BE2C (cell line): ENCODE results near the gene PHACTR1.

Experiments used
- DNase-seq: peaks from one replicate; pipeline ENCODE4 v3.0.0-alpha.2; 2020
- H3K27me3 ChIP-seq: fragments of 250-450 bp; sonication (Bioruptor Pico); 2 replicates; pipeline ENCODE4 v1.5.1; 2020; ENCODE audit warnings: mild to moderate bottlenecking
- H3K36me3 ChIP-seq: fragments of 250-450 bp; sonication (Bioruptor Pico); 2 replicates; pipeline ENCODE4 v1.5.1; 2020; ENCODE audit warnings: mild to moderate bottlenecking
- H3K4me1 ChIP-seq: fragments of 250-450 bp; sonication (Bioruptor Pico); 2 replicates; pipeline ENCODE4 v1.5.1; 2020
- H3K4me3 ChIP-seq: 2 replicates; pipeline ENCODE4 v1.5.1; 2011; ENCODE audit warnings: low read depth, low read length
- H3K9me3 ChIP-seq: fragments of 250-450 bp; sonication (Bioruptor Pico); 2 replicates; pipeline ENCODE4 v1.5.1; 2020
- CTCF ChIP-seq: IDR thresholded peaks from 2 replicates; pipeline ENCODE4 v1.5.1; 2012; ENCODE audit warnings: mild to moderate bottlenecking, low read depth, low read length

PHACTR1 gene

DNA sequence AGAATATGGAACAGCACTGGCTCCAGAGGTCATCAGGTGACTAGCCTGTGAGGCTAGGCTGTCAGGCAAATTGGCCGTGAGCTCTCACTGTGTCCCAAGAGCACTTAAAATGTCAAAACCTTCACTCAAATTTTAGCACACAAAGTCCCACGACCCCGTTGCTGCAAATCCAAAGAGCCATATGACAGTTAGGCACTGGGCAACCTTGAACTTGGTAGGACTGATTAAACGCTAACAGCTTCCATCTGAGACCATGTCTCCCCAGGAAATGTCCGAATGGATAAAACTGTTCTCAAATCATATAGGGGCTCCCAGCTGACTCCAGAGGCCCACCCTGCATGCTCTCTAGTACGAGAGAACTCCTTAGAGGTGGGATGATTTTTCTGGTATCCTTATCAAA is 196.6 kb downstream of the PHACTR1 start:
- H3K27me3 ChIP-seq, result no peaks in the 10 kb centered on the region
- no peaks in the 10 kb centered on the region for H3K4me1 ChIP-seq
- H3K4me3 ChIP-seq, result no peak overlapping the region
- no peaks in the 10 kb centered on the region for H3K9me3 ChIP-seq
- TF ChIP-seq CTCF, result no peak
- no peak for DNase-seq
- H3K36me3 ChIP-seq, result no peaks in the 10 kb centered on the region

- DNase-seq, result no peak
- H3K4me1 ChIP-seq, result no peaks in the 10 kb centered on the region
- H3K36me3 ChIP-seq, result no peaks in the 10 kb centered on the region
- H3K4me3 ChIP-seq, result no peak overlapping the region
- no peaks in the 10 kb centered on the region for H3K9me3 ChIP-seq
- no peaks in the 10 kb centered on the region for H3K27me3 ChIP-seq
- no peak for TF ChIP-seq CTCF
Observed at GRCh38 chr6:12916006-12916405, 199.4 kb downstream of the PHACTR1 start.

DNA sequence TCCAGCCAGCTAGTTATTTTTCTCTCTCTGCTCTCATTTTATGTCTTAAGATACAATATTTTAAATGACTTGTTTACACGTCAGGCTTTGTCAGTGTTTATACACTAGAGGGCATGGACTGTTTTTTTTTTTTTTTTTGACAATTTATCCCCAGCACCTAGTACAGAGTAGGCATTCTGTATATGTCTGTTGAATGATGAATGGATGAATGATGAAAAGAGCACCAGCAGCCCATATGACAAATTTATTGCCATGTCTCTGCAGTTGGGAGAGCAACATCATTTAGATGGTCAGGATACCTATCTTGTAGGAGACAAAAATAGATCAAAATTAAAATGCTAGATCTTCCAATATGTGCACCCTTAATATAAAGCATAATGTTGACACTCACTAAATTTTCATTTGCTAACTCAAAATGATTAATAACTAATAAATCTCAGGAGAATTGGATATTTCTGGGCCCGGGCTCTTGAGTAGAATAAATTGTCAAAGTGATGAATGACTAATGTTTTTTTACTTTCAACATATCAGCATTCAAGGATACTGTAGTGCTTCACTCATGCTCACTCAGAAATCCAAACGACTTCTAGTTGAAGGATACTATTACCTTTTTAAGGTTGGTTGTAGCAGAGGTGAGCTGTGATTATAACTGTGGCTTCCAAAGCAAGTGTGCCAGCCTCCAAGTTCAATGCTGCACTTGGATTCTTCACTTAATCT is 200.0 kb downstream of the PHACTR1 start:
- Histone ChIP-seq H3K27me3 (no peaks in the 10 kb centered on the region), H3K36me3 (no peaks in the 10 kb centered on the region), H3K4me3 (no peak overlapping the region), H3K4me1 (no peaks in the 10 kb centered on the region), H3K9me3 (no peaks in the 10 kb centered on the region)
- no peak for DNase-seq
- no peak for TF ChIP-seq CTCF

- no peak for TF ChIP-seq CTCF
- no peaks in the 10 kb centered on the region for H3K27me3 ChIP-seq
- no peak for DNase-seq
- no peaks in the 10 kb centered on the region for H3K36me3 ChIP-seq
- H3K4me3 ChIP-seq, result no peak overlapping the region
- no peaks in the 10 kb centered on the region for H3K4me1 ChIP-seq
- H3K9me3 ChIP-seq, result no peaks in the 10 kb centered on the region
Observed at GRCh38 chr6:12921467-12921866, 204.9 kb downstream of the PHACTR1 start.

- no peaks in the 10 kb centered on the region for H3K4me1 ChIP-seq
- H3K9me3 ChIP-seq, result no peaks in the 10 kb centered on the region
- no peak for TF ChIP-seq CTCF
- H3K36me3 ChIP-seq, result no peaks in the 10 kb centered on the region
- DNase-seq, result no peak
- H3K27me3 ChIP-seq, result no peaks in the 10 kb centered on the region
- H3K4me3 ChIP-seq, result no peak overlapping the region
Observed at GRCh38 chr6:12923644-12924235, 207.2 kb downstream of the PHACTR1 start.

DNA sequence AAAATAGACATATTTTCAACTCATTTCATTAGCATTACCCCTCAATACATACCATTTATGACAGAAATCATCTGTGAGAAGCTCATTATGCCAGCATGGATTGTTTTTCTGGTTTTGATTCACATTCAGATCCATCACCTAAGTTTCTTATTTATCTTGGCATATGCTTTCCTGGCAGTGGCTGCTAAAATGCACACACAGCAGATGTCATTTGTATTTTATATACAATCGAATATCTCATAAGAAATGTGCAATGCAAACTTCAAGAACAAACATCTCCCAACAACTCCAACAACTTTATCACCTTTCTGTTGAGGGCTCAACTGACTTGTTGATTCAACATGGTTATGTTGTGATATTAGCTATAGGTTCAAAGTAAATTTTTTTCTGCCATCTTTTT is 208.3 kb downstream of the PHACTR1 start:
- no peak for DNase-seq
- TF ChIP-seq CTCF, result no peak
- Histone ChIP-seq H3K27me3 (no peaks in the 10 kb centered on the region), H3K36me3 (no peaks in the 10 kb centered on the region), H3K4me3 (no peak overlapping the region), H3K4me1 (no peaks in the 10 kb centered on the region), H3K9me3 (no peaks in the 10 kb centered on the region)
